Vagina (tissue), 2 donors: ENCODE data around the gene DPYD. TPM values are rescaled to one million over a fixed set of nuclear protein-coding genes. Genes with fewer than 3 reads are reported as not detected.

Experiments used
- DNase-seq, 2 donors: peaks; one replicate each; pipeline ENCODE4 v3.0.0-alpha.2; 2017; ENCODE audit errors: extremely low spot score in 2 of 2
- H3K27ac ChIP-seq: fragments of 200-600 bp; sonication (generic); one replicate; pipeline ENCODE4 v1.5.1; 2019
- H3K27me3 ChIP-seq: fragments of 200-600 bp; sonication (generic); one replicate; pipeline ENCODE4 v1.5.1; 2019
- H3K36me3 ChIP-seq, 2 donors: fragments of 200-600 bp; sonication (generic); one replicate each; pipeline ENCODE4 v1.5.1; 2017 to 2019
- H3K4me1 ChIP-seq: fragments of 200-600 bp; sonication (generic); one replicate; pipeline ENCODE4 v1.5.1; 2019
- H3K4me3 ChIP-seq, 2 donors: fragments of 200-600 bp; sonication (generic); 1 replicate in 1 of 2; 2 replicates in 1 of 2; pipeline ENCODE4 v1.5.1; 2016 to 2019
- H3K9me3 ChIP-seq: fragments of 200-600 bp; sonication (generic); one replicate; pipeline ENCODE4 v1.5.1; 2019
- POLR2A ChIP-seq, 2 donors: fragments of 450-650 bp; IDR thresholded peaks; one replicate each; pipeline ENCODE4 v1.6.1; 2017; ENCODE audit warnings: antibody characterized with exemption in 2 of 2, mild to moderate bottlenecking in 2 of 2, moderate library complexity in 2 of 2
- POLR2AphosphoS5 ChIP-seq, 2 donors: sonication (generic); formaldehyde crosslinking; IDR thresholded peaks; one replicate each; pipeline ENCODE4 v1.9.0; 2017; ENCODE audit warnings: antibody characterized with exemption in 2 of 2, mild to moderate bottlenecking in 2 of 2, low read depth in 1 of 2; ENCODE audit not compliant: insufficient read depth in 1 of 2
- intact Hi-C: fragments of 100-400 bp; cut with DNase I; formaldehyde crosslinking; loops from one replicate; pipeline ENCODE4 v1.15.1; 2023
- total RNA-seq: library from RNA; depleted of rRNA; stranded (reverse); fragments of >200 nt; gene quantifications from one replicate; pipeline ENCODE4 v1.2.3, GENCODE V29; 2016
- TF ChIP-seq, protein P1 (sequence below), 3 experiments: fragments of 450-650 bp in 2 of 3; fragments of 200-600 bp in 1 of 3; sonication (generic) in 1 of 3; IDR thresholded peaks; one replicate each; pipeline ENCODE4 v1.5.1; 2017 to 2019; ENCODE audit warnings: antibody characterized with exemption in 3 of 3, mild to moderate bottlenecking in 2 of 3, moderate library complexity in 2 of 3

DPYD gene
- total RNA-seq, 1 donor from 2014 or later = 45.7 TPM

DNA sequence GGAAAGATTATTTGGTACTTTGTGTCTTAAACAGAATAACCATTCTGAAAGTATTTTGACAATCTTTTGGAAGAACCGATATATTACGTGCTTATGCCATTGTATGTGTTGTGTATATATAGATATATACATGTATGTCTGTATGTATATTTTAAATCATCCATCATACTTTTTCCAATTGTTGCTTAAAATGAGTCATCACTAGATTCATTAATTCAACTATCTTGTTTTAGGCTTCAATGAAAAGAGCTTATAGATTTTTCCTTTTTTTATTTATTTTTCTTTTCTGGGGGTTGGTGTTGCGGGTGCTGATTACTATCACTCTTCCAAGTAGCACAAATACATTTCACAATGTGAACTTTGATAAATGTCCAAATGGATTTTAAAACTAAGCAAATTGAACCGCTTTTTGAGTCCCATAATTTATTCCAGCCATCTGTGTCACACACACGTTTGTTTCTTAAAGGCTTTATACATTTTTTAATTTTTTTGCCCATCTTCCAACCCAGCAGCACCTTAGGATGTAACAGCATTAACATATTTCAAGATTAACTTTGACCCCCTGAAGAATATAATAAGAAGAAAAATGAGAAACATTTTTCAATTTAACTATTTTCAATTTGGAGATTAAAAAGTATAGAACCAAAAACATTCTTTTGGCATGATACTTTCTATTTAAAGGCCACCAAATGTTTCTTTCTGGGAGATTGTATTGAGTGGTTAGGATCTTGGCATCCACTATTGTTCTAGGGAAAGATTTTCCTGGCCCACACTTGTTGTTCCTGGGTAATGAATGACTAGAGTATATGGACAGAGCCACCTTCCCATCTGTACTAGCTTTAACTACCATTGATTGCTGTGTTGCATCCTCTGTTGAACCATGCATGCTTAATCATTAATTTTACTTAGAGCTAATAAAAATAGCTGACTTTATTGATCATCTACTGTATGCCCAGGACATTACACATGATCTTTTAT is 9.3 kb upstream of the DPYD start:
- TF ChIP-seq POLR2A (IDR thresholded peaks at IDR 0.05) = no peak
- TF ChIP-seq, protein P1, sequence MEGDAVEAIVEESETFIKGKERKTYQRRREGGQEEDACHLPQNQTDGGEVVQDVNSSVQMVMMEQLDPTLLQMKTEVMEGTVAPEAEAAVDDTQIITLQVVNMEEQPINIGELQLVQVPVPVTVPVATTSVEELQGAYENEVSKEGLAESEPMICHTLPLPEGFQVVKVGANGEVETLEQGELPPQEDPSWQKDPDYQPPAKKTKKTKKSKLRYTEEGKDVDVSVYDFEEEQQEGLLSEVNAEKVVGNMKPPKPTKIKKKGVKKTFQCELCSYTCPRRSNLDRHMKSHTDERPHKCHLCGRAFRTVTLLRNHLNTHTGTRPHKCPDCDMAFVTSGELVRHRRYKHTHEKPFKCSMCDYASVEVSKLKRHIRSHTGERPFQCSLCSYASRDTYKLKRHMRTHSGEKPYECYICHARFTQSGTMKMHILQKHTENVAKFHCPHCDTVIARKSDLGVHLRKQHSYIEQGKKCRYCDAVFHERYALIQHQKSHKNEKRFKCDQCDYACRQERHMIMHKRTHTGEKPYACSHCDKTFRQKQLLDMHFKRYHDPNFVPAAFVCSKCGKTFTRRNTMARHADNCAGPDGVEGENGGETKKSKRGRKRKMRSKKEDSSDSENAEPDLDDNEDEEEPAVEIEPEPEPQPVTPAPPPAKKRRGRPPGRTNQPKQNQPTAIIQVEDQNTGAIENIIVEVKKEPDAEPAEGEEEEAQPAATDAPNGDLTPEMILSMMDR (IDR thresholded peaks at IDR 0.05) = no peak
- intact Hi-C loops = no loop called here
- H3K9me3 ChIP-seq = no peaks in the 10 kb centered on the region

DNA sequence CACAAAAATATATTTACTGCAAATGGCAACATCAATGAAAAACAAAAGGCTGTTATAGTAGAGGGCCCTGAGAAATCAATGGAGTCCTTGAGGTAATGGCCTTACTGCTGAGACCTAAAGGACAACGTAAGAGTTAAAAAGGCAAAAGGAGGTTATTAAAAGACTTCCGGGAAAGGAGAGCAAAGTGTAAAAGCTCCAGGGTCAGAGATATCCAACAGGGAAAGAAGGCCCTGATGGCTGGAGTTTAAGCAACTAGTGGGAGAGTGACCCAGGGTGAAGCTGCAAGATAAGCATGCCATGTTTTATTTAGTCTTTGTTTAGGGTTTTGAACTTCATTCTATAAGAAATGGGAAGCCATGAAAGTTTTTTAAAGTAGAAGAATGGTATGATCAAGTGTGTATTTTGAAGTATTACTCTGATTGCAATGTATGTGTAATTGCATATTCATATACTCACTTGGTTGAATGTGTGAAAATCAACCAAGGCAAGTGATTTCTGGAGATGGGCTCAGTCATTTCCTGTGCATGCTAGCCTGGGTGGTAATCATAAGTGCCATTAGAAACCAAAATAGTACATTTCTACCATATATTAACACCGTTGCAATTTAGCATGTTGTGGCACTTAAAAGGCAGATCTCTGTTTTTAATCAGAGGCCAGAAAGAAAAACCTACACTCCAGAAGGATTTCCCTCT is 5.3 kb upstream of the DPYD start:
- TF ChIP-seq POLR2AphosphoS5 (IDR thresholded peaks at IDR 0.05; ENCODE audit: insufficient read depth in 1 of 2, low read depth in 1 of 2) = no peak
- TF ChIP-seq, protein P1 (IDR thresholded peaks at IDR 0.05) = no peak
- no peak for TF ChIP-seq POLR2A (IDR thresholded peaks at IDR 0.05)
- intact Hi-C loops = no loop called here
- H3K4me3 ChIP-seq = no peak overlapping the region
- no peaks in the 10 kb centered on the region for H3K9me3 ChIP-seq
- H3K36me3 ChIP-seq = no peaks in the 10 kb centered on the region
- H3K27me3 ChIP-seq = no peaks in the 10 kb centered on the region
- no peak for DNase-seq
- no peak overlapping the region for H3K27ac ChIP-seq
- peaks cover 7% of the 10 kb centered on the region for H3K4me1 ChIP-seq

More for the DNA sequence above, 9.3 kb upstream of the DPYD start:
- DNase-seq = no peak
- Histone ChIP-seq H3K36me3 (no peaks in the 10 kb centered on the region), H3K27me3 (no peaks in the 10 kb centered on the region), H3K4me1 (no peaks in the 10 kb centered on the region), H3K4me3 (no peak overlapping the region), H3K27ac (no peak overlapping the region)

DNA sequence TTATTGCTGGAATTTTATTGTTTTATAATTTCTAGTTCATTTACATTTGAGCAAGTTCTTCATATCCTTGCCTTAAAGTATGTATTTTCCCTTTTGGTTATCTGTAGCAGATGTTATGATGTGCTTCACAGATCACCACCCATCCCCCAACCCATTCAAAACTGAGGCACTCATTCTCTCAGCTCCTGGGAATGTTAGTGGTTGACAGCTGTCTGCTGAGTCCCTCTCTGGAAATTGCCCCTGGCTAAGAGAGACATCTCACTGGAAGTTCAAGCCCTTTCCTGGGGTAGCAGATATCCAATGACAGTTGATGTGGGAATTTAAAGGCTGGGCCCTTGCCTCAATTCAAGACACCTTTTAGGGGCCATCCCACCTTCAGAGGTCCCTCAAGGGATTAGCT is 4.3 kb upstream of the DPYD start:
- no peak for TF ChIP-seq POLR2A (IDR thresholded peaks at IDR 0.05)
- no peak for DNase-seq
- intact Hi-C loops = no loop called here
- no peaks in the 10 kb centered on the region for H3K27me3 ChIP-seq
- H3K4me3 ChIP-seq = no peak overlapping the region
- H3K27ac ChIP-seq = no peak overlapping the region
- no peaks in the 10 kb centered on the region for H3K9me3 ChIP-seq
- no peaks in the 10 kb centered on the region for H3K36me3 ChIP-seq
- H3K4me1 ChIP-seq = peaks cover 7% of the 10 kb centered on the region

DNA sequence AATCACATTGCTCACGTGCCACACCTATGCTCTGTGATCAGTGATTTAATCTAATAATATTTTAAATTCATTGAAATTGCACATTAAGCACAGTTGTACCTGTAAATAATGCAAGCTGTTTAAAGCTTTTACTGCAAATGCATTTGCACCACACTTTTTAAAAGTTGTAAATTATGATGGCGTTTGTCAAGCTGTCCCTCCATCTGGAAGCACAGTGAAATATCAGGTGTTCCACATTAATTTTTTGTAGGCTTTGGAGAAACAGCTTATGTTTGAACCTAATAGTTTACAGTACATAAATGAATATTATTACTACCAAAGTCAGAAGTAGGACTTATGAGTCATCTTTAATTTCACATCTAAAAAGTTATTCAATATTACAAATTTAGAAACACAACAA is 3.0 kb upstream of the DPYD start:
- Histone ChIP-seq H3K9me3 (no peaks in the 10 kb centered on the region), H3K27me3 (no peaks in the 10 kb centered on the region), H3K36me3 (no peaks in the 10 kb centered on the region), H3K27ac (no peak overlapping the region), H3K4me1 (peaks cover 13% of the 10 kb centered on the region), H3K4me3 (no peak overlapping the region)
- DNase-seq = no peak
- TF ChIP-seq POLR2AphosphoS5 (IDR thresholded peaks at IDR 0.05; ENCODE audit: insufficient read depth in 1 of 2, low read depth in 1 of 2) (no peak), POLR2A (IDR thresholded peaks at IDR 0.05) (no peak)
- TF ChIP-seq, protein P1 (IDR thresholded peaks at IDR 0.05) = no peak
- intact Hi-C loops = no loop called here

DNA sequence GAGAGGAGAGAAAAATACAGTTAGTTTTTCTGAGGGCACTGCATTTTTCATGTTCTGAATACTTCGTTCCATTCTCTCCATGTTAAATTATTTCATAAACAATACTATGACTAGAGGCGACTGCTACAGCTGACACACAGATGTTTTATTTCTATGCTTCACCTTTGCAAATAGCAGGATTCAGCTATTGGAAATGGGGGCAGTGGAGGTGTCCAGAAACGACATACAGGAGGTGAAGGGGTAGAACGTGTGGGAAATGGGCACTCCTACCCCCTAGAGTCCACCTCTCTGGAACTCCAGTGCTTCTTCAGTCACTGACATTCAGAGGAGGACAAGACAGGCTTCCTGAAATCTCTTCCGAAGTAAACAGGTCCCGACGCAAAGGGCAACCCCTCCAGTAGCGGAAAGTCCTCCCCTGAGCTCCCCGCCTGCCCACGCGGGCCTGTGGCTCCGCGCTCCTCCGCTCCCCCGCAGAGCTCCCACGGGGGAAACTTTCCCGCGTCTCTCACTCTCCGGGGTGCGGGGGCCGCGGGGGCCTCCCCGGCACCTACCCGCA is 480 bp downstream of the DPYD start:
- no peak for DNase-seq
- Histone ChIP-seq H3K9me3 (no peaks in the 10 kb centered on the region), H3K4me1 (peaks cover 32% of the 10 kb centered on the region), H3K4me3 (peak overlapping the region; percentile 88 to 97), H3K27me3 (no peaks in the 10 kb centered on the region), H3K36me3 (no peaks in the 10 kb centered on the region), H3K27ac (peak overlapping the region; percentile 96)
- TF ChIP-seq, protein P1 (IDR thresholded peaks at IDR 0.05) = no peak
- no peak for TF ChIP-seq POLR2A (IDR thresholded peaks at IDR 0.05)
- intact Hi-C loops = no loop called here
